ENCODE data around the gene ARL14.

ARL14 gene

DNA sequence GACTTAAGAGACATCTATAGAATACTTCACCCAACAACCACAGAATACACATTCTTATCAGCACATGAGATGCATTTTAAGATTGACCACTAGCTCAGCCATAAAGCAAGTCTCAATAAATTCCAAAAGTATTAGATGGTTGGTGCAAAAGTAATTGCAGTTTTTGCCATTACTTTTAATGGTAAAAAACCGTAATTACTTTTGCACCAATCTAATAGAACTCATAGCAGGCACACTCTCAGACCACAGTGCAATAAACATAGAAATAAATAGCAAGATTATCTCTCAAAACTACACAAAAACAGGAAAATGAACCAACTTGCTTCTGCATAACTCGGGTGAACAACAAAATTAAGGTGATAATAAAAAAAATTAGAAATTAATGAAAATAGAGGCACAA lies 45.4 kb downstream of the ARL14 start:
- DNase-seq (ENCODE audit: low read depth in 2 of 2): no peak

- DNase-seq (ENCODE audit: low read depth in 2 of 2): no peak
Measured at GRCh38 chr3:160725338-160725737, 48.4 kb downstream of the ARL14 start.

Data from stimulated activated CD4-positive, alpha-beta T cell treated with anti-CD3 and anti-CD28 coated beads, Interleukin-1b, Interleukin-23, amount 100 ng/mL, for 1 hour (primary cell).